ENCODE data around the gene CENPX.

Gene CENPX

GRCh38 chr17:82023447-82024241, 966 bp upstream of the CENPX start:
- peak overlapping the region; percentile 61 for H3K4me3 ChIP-seq (ENCODE audit: control insufficient read depth, low read depth, low read length)
- no peak for DNase-seq (ENCODE audit: low read depth)
- TF ChIP-seq CTCF (conservative IDR thresholded peaks at IDR 0.05; ENCODE audit: control insufficient read depth, insufficient read depth, low read depth, low read length), result no peak

- peak within 1 kb of the TSS; percentile 75 for H3K4me3 ChIP-seq (ENCODE audit: control insufficient read depth, low read depth, low read length)
- peak; percentile 99 for DNase-seq (ENCODE audit: low read depth)
- TF ChIP-seq CTCF (conservative IDR thresholded peaks at IDR 0.05; ENCODE audit: control insufficient read depth, insufficient read depth, low read depth, low read length), result no peak
Observed at GRCh38 chr17:82022981-82023446, 336 bp upstream of the CENPX start, which contains the start of gene LRRC45. Gene LRRC45, plus strand, starts transcription at chr17:82023305. Its CDS starts 339 bp downstream, at chr17:82023644.

DNA sequence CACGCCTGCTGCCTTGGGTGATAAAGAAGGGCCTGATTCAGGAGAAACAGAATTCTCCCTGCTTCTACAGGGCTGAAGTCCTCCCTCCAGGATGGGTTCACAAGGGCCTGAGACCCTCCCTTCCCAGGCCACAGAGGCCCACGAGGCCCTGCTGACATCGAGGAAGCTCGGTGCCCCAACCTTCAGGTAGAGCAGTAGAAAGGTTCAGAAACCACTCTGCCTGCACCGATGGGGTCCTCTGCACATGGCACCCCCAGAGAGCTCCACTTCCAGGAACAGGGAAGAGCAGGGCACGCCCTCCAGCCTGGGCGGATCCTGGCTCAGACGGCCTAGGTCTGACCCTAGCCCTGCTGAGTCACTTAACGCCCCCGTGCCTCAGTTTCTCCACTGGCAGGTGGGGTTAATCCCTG, 773 bp downstream of the CENPX start:
- no peak for TF ChIP-seq CTCF (conservative IDR thresholded peaks at IDR 0.05; ENCODE audit: control insufficient read depth, insufficient read depth, low read depth, low read length)
- DNase-seq (ENCODE audit: low read depth), result no peak
- H3K4me3 ChIP-seq (ENCODE audit: control insufficient read depth, low read depth, low read length), result peak overlapping the region; percentile 75

- peak overlapping the region; percentile 75 for H3K4me3 ChIP-seq (ENCODE audit: control insufficient read depth, low read depth, low read length)
- peak; percentile 76 for DNase-seq (ENCODE audit: low read depth)
Observed at GRCh38 chr17:82021107-82021899, 1.4 kb downstream of the CENPX start.

GRCh38 chr17:82020572-82021106, 2.0 kb downstream of the CENPX start:
- no peak overlapping the region for H3K4me3 ChIP-seq (ENCODE audit: control insufficient read depth, low read depth, low read length)
- no peak for TF ChIP-seq CTCF (conservative IDR thresholded peaks at IDR 0.05; ENCODE audit: control insufficient read depth, insufficient read depth, low read depth, low read length)

More at GRCh38 chr17:82021107-82021899, 1.4 kb downstream of the CENPX start:
- peak; percentile 66 for TF ChIP-seq CTCF (conservative IDR thresholded peaks at IDR 0.05; ENCODE audit: control insufficient read depth, insufficient read depth, low read depth, low read length)

GRCh38 chr17:82019690-82020571, 2.7 kb downstream of the CENPX start:
- peak; percentile 61 for TF ChIP-seq CTCF (conservative IDR thresholded peaks at IDR 0.05; ENCODE audit: control insufficient read depth, insufficient read depth, low read depth, low read length)
- DNase-seq (ENCODE audit: low read depth), result peak; percentile 28
- H3K4me3 ChIP-seq (ENCODE audit: control insufficient read depth, low read depth, low read length), result no peak overlapping the region

More at GRCh38 chr17:82020572-82021106, 2.0 kb downstream of the CENPX start:
- no peak for DNase-seq (ENCODE audit: low read depth)
